Bronchial epithelial cell (primary cell): ENCODE measurements around the gene TEX50. TPM values are rescaled to one million over a fixed set of nuclear protein-coding genes. Genes with fewer than 3 reads are reported as not detected.
"Not testable (repeated sequence)": the region's sequence is repeated elsewhere in the genome, so short reads cannot be mapped to it uniquely, and the experiment has no call there.

Experiments
- DNase-seq: peaks from one replicate; pipeline ENCODE4 v3.0.0-alpha.2; 2010; ENCODE audit warnings: low read depth
- FAIRE-seq: peaks from 2 replicates; lab custom pipeline; 2011; peaks lifted over from hg19 to GRCh38; lab: Jason Lieb, UNC
- H3K27me3 ChIP-seq: 2 replicates; pipeline ENCODE4 v1.5.1; 2011; ENCODE audit warnings: low read length; ENCODE audit not compliant: control insufficient read depth, insufficient read depth
- H3K36me3 ChIP-seq: 2 replicates; pipeline ENCODE4 v1.5.1; 2011; ENCODE audit warnings: low read length; ENCODE audit not compliant: control insufficient read depth, insufficient read depth
- H3K4me3 ChIP-seq: 2 replicates; pipeline ENCODE4 v1.5.1; 2011; ENCODE audit warnings: mild to moderate bottlenecking, low read depth, low read length, control low read depth
- total RNA-seq: library from RNA; depleted of rRNA; stranded (reverse); fragments of >200 nt; gene quantifications from 2 replicates; pipeline ENCODE4 v1.2.1, GENCODE V29; 2014
- TF ChIP-seq, protein P1 (sequence below): IDR thresholded peaks from 2 replicates; pipeline ENCODE4 v1.5.1; 2011; ENCODE audit warnings: mild to moderate bottlenecking, moderate library complexity, low read length, control low read depth, inconsistent platforms; ENCODE audit not compliant: insufficient read depth, severe bottlenecking

TEX50 gene
- total RNA-seq, 1 donor from 2014 or later: not detected

DNA sequence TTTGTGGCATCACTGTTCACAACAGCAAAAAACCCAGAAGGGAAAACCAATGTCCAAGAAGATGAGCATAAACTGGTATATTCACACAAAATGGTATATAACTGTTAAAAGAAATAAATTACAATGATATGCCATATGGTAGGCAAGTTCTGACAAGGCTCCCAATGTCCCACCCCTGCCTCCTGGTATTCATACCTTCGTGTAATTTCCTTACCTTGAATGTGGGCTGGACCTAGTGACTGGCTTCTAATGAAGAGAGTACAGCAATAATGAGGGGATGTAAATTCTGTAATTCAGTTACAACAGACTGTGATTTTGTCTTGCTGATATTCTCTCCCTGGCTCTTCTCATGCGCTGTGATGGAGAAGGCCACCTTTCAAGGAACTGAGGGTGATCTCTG lies 25.2 kb downstream of the TEX50 start:
- no peak overlapping the region for H3K4me3 ChIP-seq
- FAIRE-seq (no peak), DNase-seq (peak; percentile 67)
- H3K36me3 ChIP-seq: no peaks in the 10 kb centered on the region
- no peaks in the 10 kb centered on the region for H3K27me3 ChIP-seq
- TF ChIP-seq, protein P1, sequence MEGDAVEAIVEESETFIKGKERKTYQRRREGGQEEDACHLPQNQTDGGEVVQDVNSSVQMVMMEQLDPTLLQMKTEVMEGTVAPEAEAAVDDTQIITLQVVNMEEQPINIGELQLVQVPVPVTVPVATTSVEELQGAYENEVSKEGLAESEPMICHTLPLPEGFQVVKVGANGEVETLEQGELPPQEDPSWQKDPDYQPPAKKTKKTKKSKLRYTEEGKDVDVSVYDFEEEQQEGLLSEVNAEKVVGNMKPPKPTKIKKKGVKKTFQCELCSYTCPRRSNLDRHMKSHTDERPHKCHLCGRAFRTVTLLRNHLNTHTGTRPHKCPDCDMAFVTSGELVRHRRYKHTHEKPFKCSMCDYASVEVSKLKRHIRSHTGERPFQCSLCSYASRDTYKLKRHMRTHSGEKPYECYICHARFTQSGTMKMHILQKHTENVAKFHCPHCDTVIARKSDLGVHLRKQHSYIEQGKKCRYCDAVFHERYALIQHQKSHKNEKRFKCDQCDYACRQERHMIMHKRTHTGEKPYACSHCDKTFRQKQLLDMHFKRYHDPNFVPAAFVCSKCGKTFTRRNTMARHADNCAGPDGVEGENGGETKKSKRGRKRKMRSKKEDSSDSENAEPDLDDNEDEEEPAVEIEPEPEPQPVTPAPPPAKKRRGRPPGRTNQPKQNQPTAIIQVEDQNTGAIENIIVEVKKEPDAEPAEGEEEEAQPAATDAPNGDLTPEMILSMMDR: no peak

GRCh38 chr1:173661271-173661670 lies 26.1 kb downstream of the TEX50 start:
- Histone ChIP-seq H3K4me3 (no peak overlapping the region), H3K36me3 (no peaks in the 10 kb centered on the region), H3K27me3 (no peaks in the 10 kb centered on the region)
- TF ChIP-seq, protein P1: no peak
- peak; percentile 76 for DNase-seq
- FAIRE-seq: no peak

DNA sequence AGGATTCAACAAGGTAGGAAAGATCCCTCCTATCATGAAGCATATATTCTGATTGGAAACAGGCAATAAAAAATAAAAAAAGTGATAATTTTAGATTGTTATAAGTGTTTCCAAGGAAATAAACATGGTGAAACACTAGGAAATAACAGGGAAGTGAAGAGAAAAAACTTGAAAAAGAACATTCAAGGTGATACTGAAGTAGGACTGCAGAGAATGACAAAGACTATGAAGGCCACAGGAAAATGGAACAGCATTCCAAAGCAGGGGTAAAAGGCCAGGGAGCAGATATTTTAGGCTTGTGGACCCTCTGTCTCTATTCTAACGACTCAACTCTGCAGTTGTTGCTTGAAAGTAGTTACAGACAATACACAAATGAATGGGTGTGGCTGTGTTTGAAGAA lies 26.6 kb downstream of the TEX50 start:
- FAIRE-seq: no peak
- H3K36me3 ChIP-seq: no peaks in the 10 kb centered on the region
- H3K27me3 ChIP-seq: no peaks in the 10 kb centered on the region
- TF ChIP-seq, protein P1: no peak
- H3K4me3 ChIP-seq: no peak overlapping the region
- DNase-seq: no peak

DNA sequence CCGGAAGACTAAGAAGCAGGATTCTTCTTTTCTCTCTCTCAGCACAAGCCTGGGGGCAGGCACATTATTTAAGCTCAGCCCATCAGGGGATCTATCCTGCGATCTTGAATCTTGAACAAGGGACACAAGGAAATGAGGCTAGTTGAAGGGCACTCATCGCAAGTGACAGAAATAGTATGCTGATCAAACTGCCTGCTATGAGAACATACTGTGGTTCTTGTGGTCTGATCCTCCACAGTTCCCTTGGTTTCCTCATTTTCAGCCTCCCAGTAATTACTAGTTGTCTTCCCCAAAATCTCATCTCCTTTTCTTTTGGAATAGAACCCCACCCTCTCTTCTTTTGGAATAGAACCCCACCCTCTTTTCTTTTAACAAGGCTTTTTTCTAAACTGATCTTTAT lies 28.0 kb downstream of the TEX50 start:
- no peak overlapping the region for H3K4me3 ChIP-seq
- DNase-seq (no peak), FAIRE-seq (no peak)
- TF ChIP-seq, protein P1: no peak
- H3K36me3 ChIP-seq: no peaks in the 10 kb centered on the region
- no peaks in the 10 kb centered on the region for H3K27me3 ChIP-seq

- DNase-seq: peak; percentile 79
- FAIRE-seq: no peak
- H3K36me3 ChIP-seq: no peaks in the 10 kb centered on the region
- no peak overlapping the region for H3K4me3 ChIP-seq
- no peaks in the 10 kb centered on the region for H3K27me3 ChIP-seq
- TF ChIP-seq, protein P1: no peak
Measured at GRCh38 chr1:173666646-173667045, 31.5 kb downstream of the TEX50 start.

DNA sequence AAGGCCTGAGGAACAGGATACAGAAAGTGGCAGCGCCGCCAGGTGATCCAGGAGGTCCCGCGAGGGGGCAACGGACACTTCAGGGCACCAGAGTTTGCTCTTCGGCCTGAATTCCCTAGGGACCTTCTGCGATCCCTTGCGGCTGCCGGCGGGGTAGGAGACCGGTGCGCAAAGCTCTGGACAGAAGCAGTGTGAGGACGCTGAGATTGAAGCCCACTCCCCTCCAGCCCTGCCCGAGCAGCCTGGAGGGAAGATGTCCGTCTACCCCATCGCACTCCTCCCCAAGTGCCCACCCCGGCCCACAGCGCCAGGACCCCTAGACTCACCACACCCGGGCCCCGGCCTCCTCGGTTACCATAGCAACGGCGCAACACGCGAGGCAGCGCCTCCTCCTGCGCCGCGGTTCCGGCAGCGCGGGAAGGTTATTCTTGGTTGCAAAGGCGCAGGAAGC lies 34.4 kb downstream of the TEX50 start, which contains the start of gene ANKRD45:
ANKRD45 (minus strand) TSS at position 361 of the 451 bp plus-strand sequence. CDS start 10,433 bp downstream, outside the sequence.
- Histone ChIP-seq H3K36me3 (no peaks in the 10 kb centered on the region), H3K4me3 (peak within 1 kb of the TSS; percentile 38), H3K27me3 (no peaks in the 10 kb centered on the region)
- no peak for DNase-seq
- FAIRE-seq: no peak
- TF ChIP-seq, protein P1: no peak

DNA sequence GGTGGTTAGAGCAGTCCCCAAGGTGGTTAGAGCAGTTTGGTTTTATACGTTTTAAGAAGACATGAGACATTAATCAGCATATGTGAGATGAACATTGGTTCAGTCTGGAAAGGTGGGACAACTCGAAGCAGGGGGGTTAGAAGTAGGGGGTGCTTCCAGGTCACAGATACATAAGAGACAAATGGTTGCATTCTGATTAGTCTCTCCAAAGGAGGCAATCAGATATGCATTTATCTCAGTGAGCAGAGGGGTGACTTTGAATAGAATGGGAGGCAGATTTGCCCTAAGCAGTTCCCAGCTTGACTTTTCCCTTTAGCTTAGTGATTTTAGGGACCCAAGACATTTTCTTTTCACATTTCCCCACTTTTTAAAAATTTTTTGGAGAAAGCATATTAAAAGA lies 39.4 kb downstream of the TEX50 start:
- FAIRE-seq, H3K4me3 ChIP-seq, DNase-seq, H3K27me3 ChIP-seq, H3K36me3 ChIP-seq: not testable (repeated sequence)

GRCh38 chr1:173680152-173680551 lies 45.0 kb downstream of the TEX50 start:
- not testable (repeated sequence) for H3K4me3 ChIP-seq, FAIRE-seq, DNase-seq

More at GRCh38 chr1:173680152-173680551, 45.0 kb downstream of the TEX50 start:
- H3K36me3 ChIP-seq, H3K27me3 ChIP-seq: not testable (repeated sequence)
